Dermis blood vessel endothelial cell (primary cell): Measurements from ENCODE around the gene GRK3. TPM values are rescaled to one million over a fixed set of nuclear protein-coding genes. Genes with fewer than 3 reads are reported as not detected.
A peak's percentile ranks its signal among the peaks of the same experiment; 100 is the strongest.

ENCODE experiments used
- DNase-seq: peaks from one replicate; pipeline ENCODE4 v3.0.0; 2010
- total RNA-seq: library from RNA; depleted of rRNA; stranded (reverse); fragments of >200 nt; gene quantifications from 2 replicates; pipeline ENCODE4 v1.2.3, GENCODE V29; 2014

The GRK3 gene
- total RNA-seq, 1 donor from 2014 or later = 0.51 TPM

- no peak for DNase-seq
Observed at GRCh38 chr22:25762147-25762546, 197.7 kb downstream of the GRK3 start.

GRCh38 chr22:25763239-25763777 lies 198.8 kb downstream of the GRK3 start:
- no peak for DNase-seq

- no peak for DNase-seq
Observed at GRCh38 chr22:25764270-25765015, 200.0 kb downstream of the GRK3 start.

- DNase-seq = no peak
Observed at GRCh38 chr22:25765016-25765367, 200.5 kb downstream of the GRK3 start.

- no peak for DNase-seq
Observed at GRCh38 chr22:25765801-25766200, 201.3 kb downstream of the GRK3 start.

- DNase-seq = no peak
Observed at GRCh38 chr22:25766418-25766817, 201.9 kb downstream of the GRK3 start.

- DNase-seq = no peak
Observed at GRCh38 chr22:25770333-25770732, 205.9 kb downstream of the GRK3 start.

GRCh38 chr22:25772288-25772687 lies 207.8 kb downstream of the GRK3 start:
- DNase-seq = no peak

GRCh38 chr22:25774575-25775026 lies 210.1 kb downstream of the GRK3 start:
- peak; percentile 34 for DNase-seq

GRCh38 chr22:25775531-25775930 lies 211.1 kb downstream of the GRK3 start:
- DNase-seq = peak; percentile 26

- DNase-seq = no peak
Observed at GRCh38 chr22:25777411-25777810, 212.9 kb downstream of the GRK3 start.

GRCh38 chr22:25777870-25778269 lies 213.4 kb downstream of the GRK3 start:
- DNase-seq = peak; percentile 74

Other genes with a start within 250 kb of the GRK3 start
- gene MYO18B, start 177.5 kb downstream of the GRK3 start, total RNA-seq = 0.17 TPM in 1 of 2 replicates, not detected in the other